GM10266 (cell line): ENCODE measurements around the gene RAD51D.
A peak's percentile ranks its signal among the peaks of the same experiment; 100 is the strongest.

Experiments used
- DNase-seq: peaks from one replicate; pipeline ENCODE4 v3.0.0; 2012; ENCODE audit errors: extremely low spot score
- TF ChIP-seq, protein P1 (sequence below): IDR thresholded peaks from 2 replicates; pipeline ENCODE4 v1.5.1; 2012; ENCODE audit warnings: mild to moderate bottlenecking, low read depth; ENCODE audit not compliant: control insufficient read depth, insufficient read depth; ENCODE audit errors: missing control alignments

The RAD51D gene

DNA sequence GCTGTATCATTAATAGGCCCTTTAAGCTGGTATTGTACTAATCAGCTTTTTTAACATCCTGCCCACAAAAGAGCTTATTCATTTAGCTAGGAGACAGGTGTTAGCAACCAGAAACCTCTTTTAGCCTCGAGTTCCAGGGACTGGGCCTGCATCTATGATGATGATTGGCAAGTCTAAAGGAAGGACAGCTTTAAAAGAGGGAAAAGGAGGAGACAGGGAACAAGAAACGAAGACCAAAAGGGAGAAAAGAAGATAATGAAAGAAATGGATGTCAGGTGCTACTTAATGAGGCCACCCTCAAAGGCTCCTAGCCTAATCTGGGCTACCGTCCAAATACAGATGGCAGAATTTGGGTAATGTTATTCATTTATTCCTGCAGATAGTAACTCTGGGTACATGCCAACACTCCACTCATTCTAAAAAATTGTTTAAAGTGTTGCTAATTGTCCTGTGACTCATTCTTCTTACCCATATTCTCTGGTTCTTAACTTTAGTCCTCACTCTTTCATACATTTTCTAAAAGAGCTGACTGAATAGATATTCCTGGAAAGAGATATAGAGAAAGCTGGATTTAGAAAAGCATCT, 37.5 kb downstream of the RAD51D start:
- TF ChIP-seq, protein P1, sequence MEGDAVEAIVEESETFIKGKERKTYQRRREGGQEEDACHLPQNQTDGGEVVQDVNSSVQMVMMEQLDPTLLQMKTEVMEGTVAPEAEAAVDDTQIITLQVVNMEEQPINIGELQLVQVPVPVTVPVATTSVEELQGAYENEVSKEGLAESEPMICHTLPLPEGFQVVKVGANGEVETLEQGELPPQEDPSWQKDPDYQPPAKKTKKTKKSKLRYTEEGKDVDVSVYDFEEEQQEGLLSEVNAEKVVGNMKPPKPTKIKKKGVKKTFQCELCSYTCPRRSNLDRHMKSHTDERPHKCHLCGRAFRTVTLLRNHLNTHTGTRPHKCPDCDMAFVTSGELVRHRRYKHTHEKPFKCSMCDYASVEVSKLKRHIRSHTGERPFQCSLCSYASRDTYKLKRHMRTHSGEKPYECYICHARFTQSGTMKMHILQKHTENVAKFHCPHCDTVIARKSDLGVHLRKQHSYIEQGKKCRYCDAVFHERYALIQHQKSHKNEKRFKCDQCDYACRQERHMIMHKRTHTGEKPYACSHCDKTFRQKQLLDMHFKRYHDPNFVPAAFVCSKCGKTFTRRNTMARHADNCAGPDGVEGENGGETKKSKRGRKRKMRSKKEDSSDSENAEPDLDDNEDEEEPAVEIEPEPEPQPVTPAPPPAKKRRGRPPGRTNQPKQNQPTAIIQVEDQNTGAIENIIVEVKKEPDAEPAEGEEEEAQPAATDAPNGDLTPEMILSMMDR: no peak

DNA sequence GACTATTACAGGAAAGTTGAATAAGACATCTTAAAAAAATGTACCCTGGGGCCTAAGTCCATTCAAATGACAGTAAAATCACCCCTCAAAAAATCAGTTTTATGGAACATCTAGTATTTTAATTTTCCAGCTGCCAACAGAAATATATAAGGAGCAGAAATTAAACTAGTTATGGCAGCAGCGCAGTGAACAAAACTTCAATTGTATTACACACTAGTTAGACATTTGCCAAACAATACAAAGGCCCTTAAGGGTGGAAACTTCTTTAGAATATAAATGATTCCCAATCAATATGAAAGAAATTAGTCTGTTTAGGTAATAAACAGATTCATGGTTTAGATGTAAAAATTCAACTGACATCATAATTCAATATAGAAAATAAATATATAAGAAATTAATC, 38.0 kb downstream of the RAD51D start:
- DNase-seq: no peak
- TF ChIP-seq, protein P1: no peak

More for the DNA sequence above, 37.5 kb downstream of the RAD51D start:
- peak; percentile 16 for DNase-seq

DNA sequence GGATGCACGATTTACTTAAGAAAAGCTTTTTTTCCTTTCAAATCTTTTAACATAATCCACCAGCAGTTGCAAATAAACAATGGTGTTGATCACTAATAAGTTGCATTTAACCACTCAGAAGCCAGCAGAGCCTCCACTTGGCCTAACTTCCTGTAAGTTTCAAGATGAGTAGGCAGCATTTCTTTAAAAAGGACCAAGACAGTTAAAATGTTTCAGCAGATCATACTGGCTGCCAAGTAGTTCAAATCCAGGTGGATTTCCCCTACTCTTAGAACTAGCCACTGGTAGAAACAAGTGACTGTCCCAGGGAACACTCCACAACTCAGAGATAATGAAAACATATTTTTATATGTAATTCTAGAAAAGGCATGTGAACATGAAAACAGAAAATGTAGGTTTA, 39.1 kb downstream of the RAD51D start:
- DNase-seq: peak; percentile 61
- TF ChIP-seq, protein P1: no peak

DNA sequence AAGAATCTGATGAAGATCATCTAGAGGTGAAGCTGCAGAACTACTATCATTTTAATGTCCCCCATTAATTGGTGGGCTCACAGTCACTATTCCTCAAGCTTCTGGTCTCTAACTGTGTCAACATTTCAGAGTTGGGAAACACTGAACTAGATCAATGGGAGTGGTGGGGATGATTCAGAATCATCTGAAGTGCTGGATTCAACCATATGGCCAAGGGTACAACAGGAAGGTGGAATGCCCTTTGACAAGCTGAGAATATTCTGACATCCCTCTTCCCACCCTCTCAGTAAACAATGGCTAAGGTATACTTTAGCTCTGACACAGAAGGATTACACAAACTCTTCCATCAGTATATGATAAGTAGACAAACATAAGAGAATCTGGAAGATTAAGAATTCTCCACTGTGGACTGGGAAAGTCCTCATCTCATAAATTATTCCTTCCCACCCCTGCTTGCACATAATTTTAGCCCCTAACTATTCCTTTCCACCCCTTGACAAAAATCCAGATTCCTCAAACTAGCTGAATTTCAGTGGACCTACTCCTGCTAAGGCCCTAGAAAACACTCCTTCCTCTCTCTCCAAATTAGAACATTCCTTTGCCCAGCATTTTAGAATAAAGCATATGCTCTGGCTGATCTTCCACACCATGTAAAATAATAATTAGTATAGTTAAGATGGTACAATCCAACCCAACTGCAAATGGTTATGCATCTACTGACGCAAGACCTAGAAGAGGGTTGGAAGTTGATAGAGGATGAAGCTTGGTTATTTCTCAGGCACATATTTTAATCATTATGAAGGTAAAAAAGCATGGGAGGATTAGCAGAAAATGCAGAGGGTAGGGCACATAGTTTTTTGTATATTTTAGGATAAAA, 39.9 kb downstream of the RAD51D start:
- TF ChIP-seq, protein P1: no peak
- DNase-seq: no peak

DNA sequence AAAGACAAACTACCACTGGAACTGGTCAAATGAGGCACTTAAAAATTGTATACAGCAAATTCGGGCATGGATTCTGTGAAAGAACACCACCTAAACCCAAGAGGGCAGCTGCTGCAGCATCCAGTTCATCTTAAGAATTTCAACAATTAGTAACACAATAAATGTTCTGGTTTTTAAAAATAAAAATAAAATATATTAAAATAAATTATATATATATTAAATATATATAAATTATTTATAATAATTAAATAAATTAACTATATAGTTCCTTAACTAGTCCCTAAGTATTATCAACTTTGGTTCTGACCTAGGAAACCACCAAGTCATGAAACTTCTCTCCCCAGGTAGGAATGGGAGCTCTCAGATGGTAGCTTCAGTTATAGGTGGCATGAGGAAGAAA, 42.8 kb downstream of the RAD51D start:
- no peak for DNase-seq
- TF ChIP-seq, protein P1: no peak

DNA sequence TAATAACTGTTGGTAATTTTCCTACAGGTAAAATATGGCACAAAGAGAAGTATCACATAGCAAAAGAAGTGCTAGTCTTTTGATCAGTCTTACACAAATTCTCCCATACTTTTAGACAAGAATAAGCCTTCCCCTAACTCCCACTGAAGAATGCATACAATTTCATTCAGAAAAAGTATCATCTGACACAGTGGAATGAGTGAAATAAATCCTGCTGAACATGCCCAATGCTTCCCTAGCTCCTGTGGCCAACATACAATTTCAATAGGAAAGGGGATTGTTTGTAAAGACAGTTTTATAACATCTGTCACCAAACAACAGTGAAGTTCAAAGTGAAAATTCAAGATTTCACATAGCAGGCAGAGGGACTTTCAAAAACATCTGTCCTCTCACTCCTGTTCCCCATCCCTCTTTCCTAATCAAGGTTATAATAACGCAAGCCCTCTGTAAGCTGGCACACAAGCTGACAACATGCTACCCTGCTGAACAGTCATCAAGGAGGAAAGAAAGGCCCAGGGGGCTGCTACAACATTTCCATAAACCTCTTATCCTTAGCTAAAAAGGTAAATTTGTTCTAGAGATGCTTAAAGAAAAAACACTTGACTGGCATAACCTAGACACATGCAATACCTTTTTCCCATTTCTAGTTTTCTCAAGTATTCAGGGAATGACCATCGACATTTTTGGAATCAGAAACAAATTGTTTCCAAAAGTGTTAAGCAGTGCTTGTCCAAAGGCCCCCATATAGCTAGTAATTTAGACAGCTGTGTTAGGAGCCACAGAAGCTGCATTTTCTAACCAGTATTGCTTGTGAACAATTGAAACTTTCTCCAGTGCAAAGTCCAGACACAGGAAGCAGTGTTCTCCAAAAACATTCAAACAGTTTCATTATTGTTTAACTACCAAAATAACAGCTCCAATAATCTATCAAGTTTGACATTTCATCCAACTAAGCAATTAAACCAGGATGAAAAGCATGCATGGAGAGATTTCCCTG, 44.7 kb downstream of the RAD51D start:
- TF ChIP-seq, protein P1: no peak

More for the DNA sequence above, 44.7 kb downstream of the RAD51D start:
- DNase-seq: no peak
